Central memory CD8-positive, alpha-beta T cell (primary cell): ENCODE measurements around the gene IL15RA.
A peak's percentile ranks its signal among the peaks of the same experiment; 100 is the strongest.

ENCODE experiments used
- ATAC-seq: fragments of 150-1000 bp; cut with Tn5 transposase; replicated peaks from 2 replicates; pipeline ENCODE4 v1.10.0; 2022; ENCODE audit warnings: mild to moderate bottlenecking, moderate FRiP score, moderate number of reproducible peaks; ENCODE audit not compliant: poor library complexity, severe bottlenecking; ENCODE audit errors: extremely low read depth
- DNase-seq, 2 donors: peaks; one replicate each; pipeline ENCODE4 v3.0.0; 2021; ENCODE audit warnings: low spot score in 2 of 2
- H3K27ac Mint-ChIP-seq: one replicate; pipeline ENCODE4 v1.8.0; 2022; ENCODE audit warnings: low read depth, mild to moderate bottlenecking, moderate library complexity, mixed read lengths
- H3K27me3 Mint-ChIP-seq: one replicate; pipeline ENCODE4 v1.8.0; 2022; ENCODE audit warnings: mixed read lengths
- H3K36me3 Mint-ChIP-seq: one replicate; pipeline ENCODE4 v1.8.0; 2022; ENCODE audit warnings: mild to moderate bottlenecking, moderate library complexity, mixed read lengths; ENCODE audit not compliant: insufficient read depth
- H3K4me1 Mint-ChIP-seq: one replicate; pipeline ENCODE4 v1.8.0; 2022; ENCODE audit warnings: mixed read lengths
- H3K4me3 Mint-ChIP-seq: one replicate; pipeline ENCODE4 v1.8.0; 2022; ENCODE audit warnings: mild to moderate bottlenecking, moderate library complexity, mixed read lengths
- H3K9me3 Mint-ChIP-seq: one replicate; pipeline ENCODE4 v1.8.0; 2022; ENCODE audit warnings: mixed read lengths

The IL15RA gene

GRCh38 chr10:5999440-6000165 is 22.3 kb upstream of the IL15RA start:
- DNase-seq: no peak
- no peak overlapping the region for H3K27ac Mint-ChIP-seq
- H3K27me3 Mint-ChIP-seq: peaks cover 19% of the 10 kb centered on the region
- H3K9me3 Mint-ChIP-seq: no peaks in the 10 kb centered on the region
- no peak for ATAC-seq
- H3K4me1 Mint-ChIP-seq: no peaks in the 10 kb centered on the region
- H3K36me3 Mint-ChIP-seq: no peaks in the 10 kb centered on the region
- no peak overlapping the region for H3K4me3 Mint-ChIP-seq

- DNase-seq (no peak), ATAC-seq (no peak)
- H3K27me3 Mint-ChIP-seq: peaks cover 32% of the 10 kb centered on the region
- no peaks in the 10 kb centered on the region for H3K4me1 Mint-ChIP-seq
- peaks cover 6% of the 10 kb centered on the region for H3K9me3 Mint-ChIP-seq
- no peak overlapping the region for H3K4me3 Mint-ChIP-seq
- H3K27ac Mint-ChIP-seq: no peak overlapping the region
- H3K36me3 Mint-ChIP-seq: peaks cover 2% of the 10 kb centered on the region
Measured at GRCh38 chr10:5996696-5997095, 19.4 kb upstream of the IL15RA start.

DNA sequence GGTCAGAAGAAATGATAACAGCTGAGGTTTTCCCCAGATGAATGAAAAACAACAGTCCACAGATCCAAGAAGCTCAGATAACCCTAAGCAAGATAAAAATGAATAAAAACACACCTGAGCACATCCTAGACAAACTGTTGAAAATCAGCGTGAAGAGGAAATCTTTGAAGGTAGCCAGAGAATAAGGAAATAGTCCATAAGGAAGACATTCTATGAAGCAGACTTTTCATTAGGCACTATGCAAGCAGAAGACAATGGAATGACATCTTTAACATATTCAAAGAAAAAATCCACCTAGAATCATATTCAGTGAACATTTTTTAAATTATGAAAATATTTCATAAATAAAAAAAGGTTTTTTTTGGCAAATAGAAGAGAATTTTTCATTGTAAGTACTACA is 15.1 kb upstream of the IL15RA start:
- peaks cover 19% of the 10 kb centered on the region for H3K27me3 Mint-ChIP-seq
- DNase-seq (no peak), ATAC-seq (no peak)
- H3K4me1 Mint-ChIP-seq: peaks cover 7% of the 10 kb centered on the region
- H3K27ac Mint-ChIP-seq: no peak overlapping the region
- peaks cover 2% of the 10 kb centered on the region for H3K36me3 Mint-ChIP-seq
- no peak overlapping the region for H3K4me3 Mint-ChIP-seq
- peaks cover 6% of the 10 kb centered on the region for H3K9me3 Mint-ChIP-seq

GRCh38 chr10:5991708-5992107 is 14.4 kb upstream of the IL15RA start:
- Mint-ChIP-seq H3K9me3 (peaks cover 6% of the 10 kb centered on the region), H3K4me1 (peaks cover 7% of the 10 kb centered on the region), H3K36me3 (peaks cover 2% of the 10 kb centered on the region), H3K27me3 (peaks cover 19% of the 10 kb centered on the region), H3K27ac (no peak overlapping the region), H3K4me3 (no peak overlapping the region)
- ATAC-seq (no peak), DNase-seq (no peak)

GRCh38 chr10:5989756-5990155 is 12.4 kb upstream of the IL15RA start:
- peaks cover 19% of the 10 kb centered on the region for H3K27me3 Mint-ChIP-seq
- peaks cover 6% of the 10 kb centered on the region for H3K9me3 Mint-ChIP-seq
- DNase-seq: no peak
- H3K36me3 Mint-ChIP-seq: peaks cover 2% of the 10 kb centered on the region
- H3K27ac Mint-ChIP-seq: no peak overlapping the region
- no peak overlapping the region for H3K4me3 Mint-ChIP-seq
- peaks cover 7% of the 10 kb centered on the region for H3K4me1 Mint-ChIP-seq
- no peak for ATAC-seq

GRCh38 chr10:5988336-5988920 is 11.1 kb upstream of the IL15RA start:
- no peak for ATAC-seq
- Mint-ChIP-seq H3K27me3 (peaks cover 14% of the 10 kb centered on the region), H3K4me3 (no peak overlapping the region), H3K9me3 (peaks cover 6% of the 10 kb centered on the region), H3K27ac (no peak overlapping the region), H3K4me1 (peaks cover 7% of the 10 kb centered on the region), H3K36me3 (peaks cover 2% of the 10 kb centered on the region)
- DNase-seq: no peak

DNA sequence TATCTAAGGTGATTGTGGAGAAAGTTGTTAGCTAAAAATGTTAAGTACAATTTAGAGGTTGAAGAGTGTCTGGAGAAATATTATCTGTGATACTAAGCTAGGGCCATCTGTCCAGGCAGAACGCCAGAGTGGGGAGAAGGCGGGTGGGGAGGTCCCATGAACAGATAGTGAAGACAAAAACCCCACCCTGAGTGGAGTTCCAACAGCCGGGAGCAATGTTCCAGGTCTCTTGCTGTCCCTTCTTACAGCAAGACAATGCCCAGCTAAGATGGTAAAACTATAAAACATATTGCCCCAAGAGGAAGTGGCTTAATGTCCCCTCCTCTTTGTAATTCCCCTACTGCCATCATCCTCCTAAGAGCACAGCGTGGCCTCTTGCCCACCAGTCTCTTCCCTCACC is 10.4 kb upstream of the IL15RA start:
- H3K27ac Mint-ChIP-seq: no peak overlapping the region
- DNase-seq (no peak), ATAC-seq (no peak)
- H3K9me3 Mint-ChIP-seq: peaks cover 6% of the 10 kb centered on the region
- H3K4me1 Mint-ChIP-seq: peaks cover 7% of the 10 kb centered on the region
- H3K36me3 Mint-ChIP-seq: peaks cover 2% of the 10 kb centered on the region
- H3K27me3 Mint-ChIP-seq: peaks cover 9% of the 10 kb centered on the region
- H3K4me3 Mint-ChIP-seq: no peak overlapping the region

DNA sequence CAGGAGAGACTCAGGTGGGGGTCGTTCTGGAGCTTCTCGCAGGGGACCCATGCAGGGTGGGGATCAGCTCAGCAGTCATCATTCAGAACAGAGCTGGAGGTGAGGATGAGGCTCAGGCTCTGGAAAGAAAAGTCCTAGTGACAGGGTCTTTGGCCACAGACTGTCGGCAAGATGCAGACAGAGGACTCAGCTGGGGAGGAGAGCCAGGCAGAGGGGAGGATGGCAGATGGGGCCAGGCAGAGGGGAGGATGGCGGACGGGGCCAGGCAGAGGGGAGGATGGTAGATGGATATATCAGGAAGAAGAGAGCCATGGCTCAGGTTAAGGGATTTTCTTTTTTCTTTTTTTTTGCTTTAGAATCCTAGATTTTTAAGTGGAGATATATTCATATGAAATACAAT is 7.7 kb upstream of the IL15RA start:
- peaks cover 12% of the 10 kb centered on the region for H3K4me1 Mint-ChIP-seq
- DNase-seq (no peak), ATAC-seq (no peak)
- H3K27ac Mint-ChIP-seq: no peak overlapping the region
- no peak overlapping the region for H3K4me3 Mint-ChIP-seq
- H3K36me3 Mint-ChIP-seq: peaks cover 2% of the 10 kb centered on the region
- H3K27me3 Mint-ChIP-seq: no peaks in the 10 kb centered on the region
- no peaks in the 10 kb centered on the region for H3K9me3 Mint-ChIP-seq

DNA sequence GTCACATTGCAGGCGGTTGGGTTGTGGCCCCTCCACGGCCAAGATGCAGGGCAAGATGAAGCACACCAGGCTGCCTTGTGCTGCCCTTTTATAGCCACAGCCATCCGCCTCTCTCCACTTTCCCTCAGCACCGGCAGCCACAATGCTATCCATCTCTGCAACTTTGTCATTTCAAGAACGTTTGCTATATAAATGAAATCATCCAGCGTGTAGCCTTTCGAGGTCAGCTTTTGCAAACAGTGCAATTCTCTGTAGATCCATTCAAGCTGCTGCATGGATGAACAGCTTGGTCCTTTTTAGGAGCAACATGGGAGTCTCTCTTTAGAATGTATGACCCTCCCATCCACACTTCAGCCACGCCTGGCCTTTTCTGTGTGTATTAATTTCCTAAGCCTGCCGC is 6.4 kb upstream of the IL15RA start:
- H3K27me3 Mint-ChIP-seq: no peaks in the 10 kb centered on the region
- no peak for ATAC-seq
- peaks cover 2% of the 10 kb centered on the region for H3K36me3 Mint-ChIP-seq
- no peak for DNase-seq
- H3K27ac Mint-ChIP-seq: no peak overlapping the region
- H3K4me3 Mint-ChIP-seq: no peak overlapping the region
- H3K9me3 Mint-ChIP-seq: no peaks in the 10 kb centered on the region
- H3K4me1 Mint-ChIP-seq: peaks cover 12% of the 10 kb centered on the region

GRCh38 chr10:5981529-5981928 is 4.2 kb upstream of the IL15RA start:
- DNase-seq (no peak), ATAC-seq (no peak)
- H3K4me3 Mint-ChIP-seq: no peak overlapping the region
- no peak overlapping the region for H3K27ac Mint-ChIP-seq
- no peaks in the 10 kb centered on the region for H3K27me3 Mint-ChIP-seq
- peaks cover 3% of the 10 kb centered on the region for H3K36me3 Mint-ChIP-seq
- peaks cover 13% of the 10 kb centered on the region for H3K4me1 Mint-ChIP-seq
- no peaks in the 10 kb centered on the region for H3K9me3 Mint-ChIP-seq

DNA sequence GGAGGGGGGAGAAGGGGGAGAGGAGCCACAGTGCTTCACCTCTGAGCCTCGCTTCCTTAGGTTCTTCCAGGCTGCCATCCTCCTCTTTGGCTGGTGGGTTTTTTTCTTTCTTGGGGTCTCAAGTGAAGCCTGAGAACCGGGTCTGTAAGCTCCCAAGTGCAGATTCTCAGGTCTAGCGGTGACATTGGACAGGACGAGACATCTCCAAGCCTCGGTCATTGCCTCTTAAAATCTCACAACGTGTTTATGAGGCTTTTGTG is 817 bp upstream of the IL15RA start:
- ATAC-seq (no peak), DNase-seq (no peak)
- Mint-ChIP-seq H3K4me3 (peak overlapping the region; percentile 92), H3K36me3 (peaks cover 2% of the 10 kb centered on the region), H3K9me3 (no peaks in the 10 kb centered on the region), H3K27me3 (no peaks in the 10 kb centered on the region), H3K27ac (peak overlapping the region; percentile 62), H3K4me1 (peaks cover 31% of the 10 kb centered on the region)

- no peaks in the 10 kb centered on the region for H3K9me3 Mint-ChIP-seq
- ATAC-seq (peak; percentile 16), DNase-seq (no peak)
- no peaks in the 10 kb centered on the region for H3K27me3 Mint-ChIP-seq
- peaks cover 1% of the 10 kb centered on the region for H3K36me3 Mint-ChIP-seq
- H3K4me1 Mint-ChIP-seq: peaks cover 36% of the 10 kb centered on the region
- H3K4me3 Mint-ChIP-seq: peak overlapping the region; percentile 92
- H3K27ac Mint-ChIP-seq: peak overlapping the region; percentile 89
Measured at GRCh38 chr10:5976512-5977470, 552 bp downstream of the IL15RA start.
